ENCODE data around the gene S100P. TPM values are rescaled to one million over a fixed set of nuclear protein-coding genes. Genes with fewer than 3 reads are reported as not detected.
"Not testable (repeated sequence)": the region's sequence is repeated elsewhere in the genome, so short reads cannot be mapped to it uniquely, and the experiment has no call there.

The S100P gene
- total RNA-seq, 1 donor from 2014 or later: not detected

DNA sequence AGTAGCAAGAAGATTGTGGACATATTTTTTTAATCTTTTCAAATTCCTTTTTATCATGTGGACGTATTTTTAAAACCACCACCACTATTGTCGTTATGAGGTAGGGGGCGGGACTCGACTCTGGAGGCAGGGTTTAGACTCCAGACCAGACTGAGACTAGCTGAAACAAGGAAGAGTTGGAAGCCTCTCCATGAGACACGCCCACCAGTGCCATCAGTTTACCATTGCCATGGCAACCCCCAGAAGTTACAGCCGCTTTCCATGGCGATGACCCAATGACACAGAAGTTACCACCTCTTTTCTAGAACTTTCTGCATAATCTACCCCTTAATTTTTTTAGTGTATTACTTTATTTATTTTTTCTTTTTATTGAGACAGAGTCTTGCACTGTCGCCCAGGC is 44.5 kb upstream of the S100P start:
- Mint-ChIP-seq H3K36me3 (ENCODE audit: low read depth, unreplicated experiment) (no peaks in the 10 kb centered on the region), H3K4me3 (ENCODE audit: unreplicated experiment) (no peak overlapping the region), H3K27ac (ENCODE audit: unreplicated experiment) (no peak overlapping the region), H3K4me1 (ENCODE audit: unreplicated experiment) (no peaks in the 10 kb centered on the region), H3K9me3 (ENCODE audit: unreplicated experiment) (no peaks in the 10 kb centered on the region), H3K27me3 (ENCODE audit: unreplicated experiment) (peaks cover 8% of the 10 kb centered on the region)
- no peak for DNase-seq (ENCODE audit: low spot score)
- TF ChIP-seq CTCF (IDR thresholded peaks at IDR 0.05; ENCODE audit: unreplicated experiment): no peak

DNA sequence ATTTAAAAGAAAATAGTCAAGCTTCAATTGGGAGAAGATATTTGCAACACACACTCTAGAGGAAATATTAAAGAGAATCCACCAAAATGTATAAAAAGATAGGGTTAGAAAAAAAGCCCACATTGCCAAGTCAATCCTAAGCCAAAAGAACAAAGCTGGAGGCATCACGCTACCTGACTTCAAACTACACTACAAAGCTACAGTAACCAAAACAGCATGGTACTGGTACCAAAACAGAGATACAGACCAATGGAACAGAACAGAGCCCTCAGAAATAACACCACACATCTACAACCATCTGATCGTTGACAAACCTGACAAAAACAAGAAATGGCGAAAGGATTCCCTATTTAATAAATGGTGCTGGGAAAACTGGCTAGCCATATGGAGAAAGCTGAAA is 39.5 kb upstream of the S100P start:
- not testable (repeated sequence) for H3K9me3 Mint-ChIP-seq (ENCODE audit: unreplicated experiment); H3K4me1 Mint-ChIP-seq (ENCODE audit: unreplicated experiment); H3K36me3 Mint-ChIP-seq (ENCODE audit: low read depth, unreplicated experiment); H3K27me3 Mint-ChIP-seq (ENCODE audit: unreplicated experiment); H3K27ac Mint-ChIP-seq (ENCODE audit: unreplicated experiment); DNase-seq (ENCODE audit: low spot score); H3K4me3 Mint-ChIP-seq (ENCODE audit: unreplicated experiment)

- H3K9me3 Mint-ChIP-seq (ENCODE audit: unreplicated experiment); H3K4me1 Mint-ChIP-seq (ENCODE audit: unreplicated experiment); H3K27ac Mint-ChIP-seq (ENCODE audit: unreplicated experiment); H3K4me3 Mint-ChIP-seq (ENCODE audit: unreplicated experiment); H3K27me3 Mint-ChIP-seq (ENCODE audit: unreplicated experiment); DNase-seq (ENCODE audit: low spot score); H3K36me3 Mint-ChIP-seq (ENCODE audit: low read depth, unreplicated experiment): not testable (repeated sequence)
Measured at GRCh38 chr4:6655291-6655690, 38.4 kb upstream of the S100P start.

- no peak overlapping the region for H3K4me3 Mint-ChIP-seq (ENCODE audit: unreplicated experiment)
- peaks cover 4% of the 10 kb centered on the region for H3K27me3 Mint-ChIP-seq (ENCODE audit: unreplicated experiment)
- DNase-seq (ENCODE audit: low spot score): no peak
- no peak for TF ChIP-seq CTCF (IDR thresholded peaks at IDR 0.05; ENCODE audit: unreplicated experiment)
- no peaks in the 10 kb centered on the region for H3K4me1 Mint-ChIP-seq (ENCODE audit: unreplicated experiment)
- H3K36me3 Mint-ChIP-seq (ENCODE audit: low read depth, unreplicated experiment): no peaks in the 10 kb centered on the region
- H3K9me3 Mint-ChIP-seq (ENCODE audit: unreplicated experiment): no peaks in the 10 kb centered on the region
- H3K27ac Mint-ChIP-seq (ENCODE audit: unreplicated experiment): no peak overlapping the region
Measured at GRCh38 chr4:6655924-6656323, 37.8 kb upstream of the S100P start.

DNA sequence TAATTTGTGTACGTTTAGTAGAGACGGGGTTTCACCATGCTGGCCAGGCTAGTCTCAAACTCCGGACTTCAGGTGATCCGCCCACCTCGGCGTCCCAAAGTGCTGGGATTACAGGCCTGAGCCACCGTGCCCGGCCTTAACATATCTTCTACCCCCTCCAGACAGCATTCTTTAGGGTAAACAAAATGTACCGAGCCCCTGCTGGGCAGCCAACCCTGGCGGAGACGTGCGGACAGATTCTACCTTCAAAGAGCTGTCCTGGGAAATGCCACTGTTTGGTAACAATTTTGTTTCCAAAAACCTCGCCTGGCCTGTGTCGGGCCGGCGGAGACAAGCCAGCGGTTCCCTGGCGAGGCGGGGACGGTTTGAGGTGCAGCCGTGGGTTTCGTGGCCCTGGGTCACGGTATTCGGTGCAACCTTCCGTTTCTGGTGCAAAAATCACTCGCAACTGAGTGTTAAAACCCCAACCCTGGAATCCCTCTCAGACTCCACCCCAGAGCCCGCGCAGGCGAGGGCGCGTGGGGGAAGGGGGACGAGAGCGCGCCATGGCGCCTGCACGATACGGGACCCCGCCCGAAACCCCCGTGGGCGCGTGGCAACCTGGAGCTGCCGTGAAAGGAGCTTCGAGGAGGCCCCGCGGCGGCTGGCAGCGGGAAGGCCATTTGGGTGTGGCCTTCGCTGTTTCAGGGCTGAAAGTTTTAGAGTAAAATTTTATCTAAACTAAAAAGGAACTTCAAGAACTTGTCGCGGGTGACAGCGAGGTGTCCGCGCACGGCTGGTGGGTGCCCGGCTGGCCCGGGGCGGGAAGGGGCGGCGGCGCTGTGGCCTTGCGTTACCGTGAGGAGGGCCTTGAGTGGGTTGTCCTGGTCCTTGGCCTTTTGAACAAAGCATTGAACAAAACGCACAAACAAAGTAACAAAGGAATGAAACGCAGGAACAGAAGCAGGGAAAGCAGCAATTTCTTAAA is 36.2 kb upstream of the S100P start:
- no peak for DNase-seq (ENCODE audit: low spot score)
- H3K27ac Mint-ChIP-seq (ENCODE audit: unreplicated experiment): no peak overlapping the region
- H3K9me3 Mint-ChIP-seq (ENCODE audit: unreplicated experiment): no peaks in the 10 kb centered on the region

More for the DNA sequence above, 36.2 kb upstream of the S100P start:
- no peaks in the 10 kb centered on the region for H3K36me3 Mint-ChIP-seq (ENCODE audit: low read depth, unreplicated experiment)
- no peak overlapping the region for H3K4me3 Mint-ChIP-seq (ENCODE audit: unreplicated experiment)
- H3K4me1 Mint-ChIP-seq (ENCODE audit: unreplicated experiment): no peaks in the 10 kb centered on the region
- peaks cover 4% of the 10 kb centered on the region for H3K27me3 Mint-ChIP-seq (ENCODE audit: unreplicated experiment)
- no peak for TF ChIP-seq CTCF (IDR thresholded peaks at IDR 0.05; ENCODE audit: unreplicated experiment)
